Measurements from ENCODE around the gene SEC24D.

Gene SEC24D

DNA sequence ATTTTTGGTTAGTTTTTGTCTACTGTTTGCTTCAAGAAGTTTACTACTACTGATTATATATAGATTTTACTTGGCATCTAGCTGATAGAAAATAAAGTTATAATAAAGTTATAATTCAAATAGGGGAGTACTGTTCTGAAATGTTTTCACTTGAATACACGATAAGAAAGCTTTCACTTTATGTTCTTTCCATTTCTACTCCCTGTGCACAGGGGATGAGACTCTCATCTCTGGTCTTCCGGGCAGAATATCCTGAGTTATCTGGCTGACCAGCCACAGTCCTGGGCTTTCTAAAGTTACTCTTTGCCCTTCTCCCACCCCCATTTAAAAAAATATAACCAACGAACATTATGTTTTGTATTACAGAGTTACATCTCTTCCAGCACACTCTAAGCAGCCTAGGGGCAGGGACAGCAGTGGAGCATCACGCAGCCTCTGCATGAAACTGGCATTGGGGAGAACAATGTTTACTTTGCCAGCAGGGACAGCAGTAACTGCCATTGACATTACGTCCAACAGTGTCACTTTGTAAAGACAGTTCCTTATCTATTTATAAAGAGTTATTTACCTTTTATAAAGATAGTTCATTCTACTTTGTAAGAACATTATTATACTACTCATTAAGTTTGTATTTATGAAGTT lies 86.5 kb downstream of the SEC24D start:
- Histone ChIP-seq H3K27ac (ENCODE audit: extremely low read depth, low read depth, low read length) (no peak overlapping the region), H3K4me3 (ENCODE audit: low read depth, low read length) (no peak overlapping the region), H3K4me1 (ENCODE audit: control insufficient read depth, insufficient read depth, low read length) (no peaks in the 10 kb centered on the region), H3K36me3 (ENCODE audit: control insufficient read depth in 2 of 2, insufficient read depth in 1 of 2, low read length in 2 of 2) (peaks cover 0 to 36% of the 10 kb centered on the region in 2 experiments; a peak in 1 of 3 replicates), H3K9me3 (ENCODE audit: control insufficient read depth, insufficient read depth, low read depth, low read length) (no peaks in the 10 kb centered on the region)
- TF ChIP-seq ZNF138 (tag by site-specific recombination; IDR thresholded peaks at IDR 0.05; ENCODE audit: borderline replicate concordance) (no peak), ZNF791 (tag by site-specific recombination; IDR thresholded peaks at IDR 0.05) (no peak), BCL11A (tag by site-specific recombination; IDR thresholded peaks at IDR 0.05; ENCODE audit: low read depth) (no peak), ZNF341 (tag by site-specific recombination; IDR thresholded peaks at IDR 0.05; ENCODE audit: low read depth) (no peak), ZIC2 (tag by site-specific recombination; IDR thresholded peaks at IDR 0.05) (peak; percentile 25; the same call in 1 of the 2 replicates), ZNF211 (tag by site-specific recombination; IDR thresholded peaks at IDR 0.05; ENCODE audit: low read depth) (no peak), GLI4 (tag by site-specific recombination; IDR thresholded peaks at IDR 0.05) (no peak), IKZF3 (tag by site-specific recombination; IDR thresholded peaks at IDR 0.05) (no peak)
- POLR2A ChIA-PET: no interaction called here
- CTCF ChIA-PET: no interaction called here

DNA sequence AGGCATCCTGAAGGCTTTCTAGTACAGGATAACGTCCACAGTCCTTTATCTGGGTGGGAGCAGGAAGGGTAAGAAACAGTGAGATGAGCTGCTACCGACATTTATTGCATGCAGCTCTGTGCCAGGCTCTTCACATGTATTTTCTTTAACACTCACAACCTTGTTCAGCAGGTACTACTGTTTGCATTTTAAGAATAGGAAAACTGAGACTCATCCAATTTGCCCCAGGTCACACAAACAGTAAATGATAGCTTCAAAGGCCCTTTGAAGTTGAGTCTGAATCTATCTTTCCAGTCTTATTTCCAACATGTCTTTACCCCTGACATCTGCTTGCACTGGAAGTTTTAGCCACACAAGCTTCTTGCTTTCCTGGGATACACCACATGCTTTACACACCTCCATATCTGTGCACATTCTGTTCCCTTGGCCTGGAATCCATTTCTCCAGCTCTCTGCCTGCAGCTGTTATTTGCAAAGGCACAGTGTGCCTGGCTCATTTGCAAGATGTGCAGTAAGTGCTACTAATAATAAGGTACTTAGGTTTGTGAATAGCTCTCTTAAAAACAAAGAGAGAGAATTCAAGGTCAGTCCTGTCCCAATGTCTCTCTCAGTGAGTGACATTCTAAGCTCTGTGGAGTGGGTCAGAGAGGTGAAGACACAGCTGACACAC lies 89.5 kb downstream of the SEC24D start:
- no peaks in the 10 kb centered on the region for H3K9me3 ChIP-seq (ENCODE audit: control insufficient read depth, insufficient read depth, low read depth, low read length)
- ChIA-PET POLR2A (no interaction called here), CTCF (interaction anchor here (0.9 to 1.2 kb wide), 2 partner anchors 220 to 222 kb away, joined by 3 to 4 read pairs; no protein-coding TSS in a partner anchor)
- H3K4me1 ChIP-seq (ENCODE audit: control insufficient read depth, insufficient read depth, low read length): no peaks in the 10 kb centered on the region
- H3K4me3 ChIP-seq (ENCODE audit: low read depth, low read length): no peak overlapping the region
- H3K36me3 ChIP-seq (ENCODE audit: control insufficient read depth in 2 of 2, insufficient read depth in 1 of 2, low read length in 2 of 2): peaks cover 0 to 41% of the 10 kb centered on the region in 2 experiments; a peak in 1 of 3 replicates
- H3K27ac ChIP-seq (ENCODE audit: extremely low read depth, low read depth, low read length): no peak overlapping the region
- TF ChIP-seq ZNF596 (tag by site-specific recombination; IDR thresholded peaks at IDR 0.05) (no peak), GFI1B (tag by site-specific recombination; IDR thresholded peaks at IDR 0.05) (no peak), BCL11B (tag by site-specific recombination; IDR thresholded peaks at IDR 0.05; ENCODE audit: low read depth) (no peak), ZNF501 (tag by site-specific recombination; IDR thresholded peaks at IDR 0.05) (no peak), ZNF654 (tag by site-specific recombination; IDR thresholded peaks at IDR 0.05; ENCODE audit: low read depth) (no peak), ZFP69B (tag by site-specific recombination; IDR thresholded peaks at IDR 0.05) (no peak), ZNF423 (tag by site-specific recombination; IDR thresholded peaks at IDR 0.05) (no peak)
- TF ChIP-seq, protein P1, sequence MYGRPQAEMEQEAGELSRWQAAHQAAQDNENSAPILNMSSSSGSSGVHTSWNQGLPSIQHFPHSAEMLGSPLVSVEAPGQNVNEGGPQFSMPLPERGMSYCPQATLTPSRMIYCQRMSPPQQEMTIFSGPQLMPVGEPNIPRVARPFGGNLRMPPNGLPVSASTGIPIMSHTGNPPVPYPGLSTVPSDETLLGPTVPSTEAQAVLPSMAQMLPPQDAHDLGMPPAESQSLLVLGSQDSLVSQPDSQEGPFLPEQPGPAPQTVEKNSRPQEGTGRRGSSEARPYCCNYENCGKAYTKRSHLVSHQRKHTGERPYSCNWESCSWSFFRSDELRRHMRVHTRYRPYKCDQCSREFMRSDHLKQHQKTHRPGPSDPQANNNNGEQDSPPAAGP (tag by site-specific recombination; IDR thresholded peaks at IDR 0.05): no peak
- TF ChIP-seq, protein P2, sequence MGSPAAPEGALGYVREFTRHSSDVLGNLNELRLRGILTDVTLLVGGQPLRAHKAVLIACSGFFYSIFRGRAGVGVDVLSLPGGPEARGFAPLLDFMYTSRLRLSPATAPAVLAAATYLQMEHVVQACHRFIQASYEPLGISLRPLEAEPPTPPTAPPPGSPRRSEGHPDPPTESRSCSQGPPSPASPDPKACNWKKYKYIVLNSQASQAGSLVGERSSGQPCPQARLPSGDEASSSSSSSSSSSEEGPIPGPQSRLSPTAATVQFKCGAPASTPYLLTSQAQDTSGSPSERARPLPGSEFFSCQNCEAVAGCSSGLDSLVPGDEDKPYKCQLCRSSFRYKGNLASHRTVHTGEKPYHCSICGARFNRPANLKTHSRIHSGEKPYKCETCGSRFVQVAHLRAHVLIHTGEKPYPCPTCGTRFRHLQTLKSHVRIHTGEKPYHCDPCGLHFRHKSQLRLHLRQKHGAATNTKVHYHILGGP (tag by site-specific recombination; IDR thresholded peaks at IDR 0.05): no peak
- TF ChIP-seq, protein P3, sequence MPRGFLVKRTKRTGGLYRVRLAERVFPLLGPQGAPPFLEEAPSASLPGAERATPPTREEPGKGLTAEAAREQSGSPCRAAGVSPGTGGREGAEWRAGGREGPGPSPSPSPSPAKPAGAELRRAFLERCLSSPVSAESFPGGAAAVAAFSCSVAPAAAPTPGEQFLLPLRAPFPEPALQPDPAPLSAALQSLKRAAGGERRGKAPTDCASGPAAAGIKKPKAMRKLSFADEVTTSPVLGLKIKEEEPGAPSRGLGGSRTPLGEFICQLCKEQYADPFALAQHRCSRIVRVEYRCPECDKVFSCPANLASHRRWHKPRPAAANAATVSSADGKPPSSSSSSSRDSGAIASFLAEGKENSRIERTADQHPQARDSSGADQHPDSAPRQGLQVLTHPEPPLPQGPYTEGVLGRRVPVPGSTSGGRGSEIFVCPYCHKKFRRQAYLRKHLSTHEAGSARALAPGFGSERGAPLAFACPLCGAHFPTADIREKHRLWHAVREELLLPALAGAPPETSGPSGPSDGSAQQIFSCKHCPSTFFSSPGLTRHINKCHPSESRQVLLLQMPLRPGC (tag by site-specific recombination; IDR thresholded peaks at IDR 0.05): no peak
- TF ChIP-seq, protein P4, sequence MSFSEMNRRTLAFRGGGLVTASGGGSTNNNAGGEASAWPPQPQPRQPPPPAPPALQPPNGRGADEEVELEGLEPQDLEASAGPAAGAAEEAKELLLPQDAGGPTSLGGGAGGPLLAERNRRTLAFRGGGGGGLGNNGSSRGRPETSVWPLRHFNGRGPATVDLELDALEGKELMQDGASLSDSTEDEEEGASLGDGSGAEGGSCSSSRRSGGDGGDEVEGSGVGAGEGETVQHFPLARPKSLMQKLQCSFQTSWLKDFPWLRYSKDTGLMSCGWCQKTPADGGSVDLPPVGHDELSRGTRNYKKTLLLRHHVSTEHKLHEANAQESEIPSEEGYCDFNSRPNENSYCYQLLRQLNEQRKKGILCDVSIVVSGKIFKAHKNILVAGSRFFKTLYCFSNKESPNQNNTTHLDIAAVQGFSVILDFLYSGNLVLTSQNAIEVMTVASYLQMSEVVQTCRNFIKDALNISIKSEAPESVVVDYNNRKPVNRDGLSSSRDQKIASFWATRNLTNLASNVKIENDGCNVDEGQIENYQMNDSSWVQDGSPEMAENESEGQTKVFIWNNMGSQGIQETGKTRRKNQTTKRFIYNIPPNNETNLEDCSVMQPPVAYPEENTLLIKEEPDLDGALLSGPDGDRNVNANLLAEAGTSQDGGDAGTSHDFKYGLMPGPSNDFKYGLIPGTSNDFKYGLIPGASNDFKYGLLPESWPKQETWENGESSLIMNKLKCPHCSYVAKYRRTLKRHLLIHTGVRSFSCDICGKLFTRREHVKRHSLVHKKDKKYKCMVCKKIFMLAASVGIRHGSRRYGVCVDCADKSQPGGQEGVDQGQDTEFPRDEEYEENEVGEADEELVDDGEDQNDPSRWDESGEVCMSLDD (tag by site-specific recombination; IDR thresholded peaks at IDR 0.05): no peak
- TF ChIP-seq, protein P5, sequence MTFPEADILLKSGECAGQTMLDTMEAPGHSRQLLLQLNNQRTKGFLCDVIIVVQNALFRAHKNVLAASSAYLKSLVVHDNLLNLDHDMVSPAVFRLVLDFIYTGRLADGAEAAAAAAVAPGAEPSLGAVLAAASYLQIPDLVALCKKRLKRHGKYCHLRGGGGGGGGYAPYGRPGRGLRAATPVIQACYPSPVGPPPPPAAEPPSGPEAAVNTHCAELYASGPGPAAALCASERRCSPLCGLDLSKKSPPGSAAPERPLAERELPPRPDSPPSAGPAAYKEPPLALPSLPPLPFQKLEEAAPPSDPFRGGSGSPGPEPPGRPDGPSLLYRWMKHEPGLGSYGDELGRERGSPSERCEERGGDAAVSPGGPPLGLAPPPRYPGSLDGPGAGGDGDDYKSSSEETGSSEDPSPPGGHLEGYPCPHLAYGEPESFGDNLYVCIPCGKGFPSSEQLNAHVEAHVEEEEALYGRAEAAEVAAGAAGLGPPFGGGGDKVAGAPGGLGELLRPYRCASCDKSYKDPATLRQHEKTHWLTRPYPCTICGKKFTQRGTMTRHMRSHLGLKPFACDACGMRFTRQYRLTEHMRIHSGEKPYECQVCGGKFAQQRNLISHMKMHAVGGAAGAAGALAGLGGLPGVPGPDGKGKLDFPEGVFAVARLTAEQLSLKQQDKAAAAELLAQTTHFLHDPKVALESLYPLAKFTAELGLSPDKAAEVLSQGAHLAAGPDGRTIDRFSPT (tag by site-specific recombination; IDR thresholded peaks at IDR 0.05): no peak
- TF ChIP-seq, protein P6, sequence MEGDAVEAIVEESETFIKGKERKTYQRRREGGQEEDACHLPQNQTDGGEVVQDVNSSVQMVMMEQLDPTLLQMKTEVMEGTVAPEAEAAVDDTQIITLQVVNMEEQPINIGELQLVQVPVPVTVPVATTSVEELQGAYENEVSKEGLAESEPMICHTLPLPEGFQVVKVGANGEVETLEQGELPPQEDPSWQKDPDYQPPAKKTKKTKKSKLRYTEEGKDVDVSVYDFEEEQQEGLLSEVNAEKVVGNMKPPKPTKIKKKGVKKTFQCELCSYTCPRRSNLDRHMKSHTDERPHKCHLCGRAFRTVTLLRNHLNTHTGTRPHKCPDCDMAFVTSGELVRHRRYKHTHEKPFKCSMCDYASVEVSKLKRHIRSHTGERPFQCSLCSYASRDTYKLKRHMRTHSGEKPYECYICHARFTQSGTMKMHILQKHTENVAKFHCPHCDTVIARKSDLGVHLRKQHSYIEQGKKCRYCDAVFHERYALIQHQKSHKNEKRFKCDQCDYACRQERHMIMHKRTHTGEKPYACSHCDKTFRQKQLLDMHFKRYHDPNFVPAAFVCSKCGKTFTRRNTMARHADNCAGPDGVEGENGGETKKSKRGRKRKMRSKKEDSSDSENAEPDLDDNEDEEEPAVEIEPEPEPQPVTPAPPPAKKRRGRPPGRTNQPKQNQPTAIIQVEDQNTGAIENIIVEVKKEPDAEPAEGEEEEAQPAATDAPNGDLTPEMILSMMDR (tag by site-specific recombination; IDR thresholded peaks at IDR 0.05): no peak

All from HEK293 (cell line).